ENCODE results near the gene XYLB. TPM values are rescaled to one million over a fixed set of nuclear protein-coding genes. Genes with fewer than 3 reads are reported as not detected.
A peak's percentile ranks its signal among the peaks of the same experiment; 100 is the strongest.

The XYLB gene
- total and polyA plus RNA-seq, 2 of the 13 experiments (the other 11 are each of a cell fraction or from before 2014, with no cell fraction given) = 25.9 to 30.0 TPM

DNA sequence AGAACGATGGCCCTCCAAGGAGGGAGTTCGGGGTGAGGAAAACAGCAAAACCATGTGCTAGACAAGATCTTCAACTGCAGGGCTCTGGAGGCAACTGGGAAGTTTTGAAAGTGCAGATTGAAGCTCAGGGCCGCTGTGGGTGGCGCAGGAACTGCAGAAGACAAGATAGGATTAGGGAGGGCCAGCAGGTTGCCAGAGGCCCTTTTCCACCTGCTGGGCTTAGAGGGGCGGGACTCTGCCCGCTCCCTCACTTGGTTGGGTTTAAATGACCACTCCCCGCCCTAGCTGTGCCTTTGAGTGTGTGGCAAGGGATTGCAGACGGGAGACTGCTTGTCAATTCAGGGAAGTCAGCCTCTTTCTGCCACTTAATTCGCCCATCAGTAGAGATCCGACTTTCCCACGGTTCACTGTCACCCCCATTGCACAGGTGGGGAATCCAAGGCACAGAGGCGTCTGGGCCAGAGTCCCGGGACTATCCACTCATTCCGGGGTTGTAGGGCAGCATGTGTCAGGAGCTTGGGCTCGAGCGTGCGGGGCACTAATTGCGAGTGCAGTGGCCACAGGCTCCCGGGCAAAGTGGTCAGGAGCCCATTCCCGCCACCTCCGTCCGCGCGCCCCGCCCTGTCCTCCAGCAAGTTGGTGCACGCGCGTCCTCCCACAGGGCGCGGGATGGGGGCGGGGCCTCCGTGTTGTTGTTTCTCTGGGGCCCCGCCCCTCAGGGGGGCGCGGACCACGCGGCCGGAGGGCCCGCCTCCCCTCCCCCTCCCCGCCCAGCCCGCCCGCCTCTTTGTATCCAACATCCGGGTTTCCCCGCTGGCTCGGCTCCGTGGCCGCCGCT is 106.7 kb downstream of the XYLB start, which contains the start of gene ACVR2B (continued):
- TF ChIP-seq KLF16 (CRISPR knock-in tag; IDR thresholded peaks at IDR 0.05) = peak in 1 of 2 experiments; percentile 26; a peak in 1 of 4 replicates
- peak; percentile 51; the same call in 1 of the 2 replicates for TF ChIP-seq RXRA (CRISPR knock-in tag; IDR thresholded peaks at IDR 0.05)
- peak; percentile 77; the same call in 1 of the 2 replicates for TF ChIP-seq SP4 (CRISPR knock-in tag; IDR thresholded peaks at IDR 0.05)
- TF ChIP-seq, protein P1, sequence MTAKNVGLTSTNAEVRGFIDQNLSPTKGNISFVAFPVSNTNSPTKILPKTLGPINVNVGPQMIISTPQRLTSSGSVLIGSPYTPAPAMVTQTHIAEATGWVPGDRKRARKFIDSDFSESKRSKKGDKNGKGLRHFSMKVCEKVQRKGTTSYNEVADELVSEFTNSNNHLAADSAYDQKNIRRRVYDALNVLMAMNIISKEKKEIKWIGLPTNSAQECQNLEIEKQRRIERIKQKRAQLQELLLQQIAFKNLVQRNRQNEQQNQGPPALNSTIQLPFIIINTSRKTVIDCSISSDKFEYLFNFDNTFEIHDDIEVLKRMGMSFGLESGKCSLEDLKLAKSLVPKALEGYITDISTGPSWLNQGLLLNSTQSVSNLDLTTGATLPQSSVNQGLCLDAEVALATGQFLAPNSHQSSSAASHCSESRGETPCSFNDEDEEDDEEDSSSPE (CRISPR knock-in tag; IDR thresholded peaks at IDR 0.05) = peak; percentile 48
- 0 out of 2 replicates have a peak, but pooled peaks have one; percentile 48 for TF ChIP-seq MEIS2 (CRISPR knock-in tag; IDR thresholded peaks at IDR 0.05)
- TF ChIP-seq, protein P2, sequence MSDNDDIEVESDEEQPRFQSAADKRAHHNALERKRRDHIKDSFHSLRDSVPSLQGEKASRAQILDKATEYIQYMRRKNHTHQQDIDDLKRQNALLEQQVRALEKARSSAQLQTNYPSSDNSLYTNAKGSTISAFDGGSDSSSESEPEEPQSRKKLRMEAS (IDR thresholded peaks at IDR 0.05) = peak; percentile 71
- TF ChIP-seq, protein P3, sequence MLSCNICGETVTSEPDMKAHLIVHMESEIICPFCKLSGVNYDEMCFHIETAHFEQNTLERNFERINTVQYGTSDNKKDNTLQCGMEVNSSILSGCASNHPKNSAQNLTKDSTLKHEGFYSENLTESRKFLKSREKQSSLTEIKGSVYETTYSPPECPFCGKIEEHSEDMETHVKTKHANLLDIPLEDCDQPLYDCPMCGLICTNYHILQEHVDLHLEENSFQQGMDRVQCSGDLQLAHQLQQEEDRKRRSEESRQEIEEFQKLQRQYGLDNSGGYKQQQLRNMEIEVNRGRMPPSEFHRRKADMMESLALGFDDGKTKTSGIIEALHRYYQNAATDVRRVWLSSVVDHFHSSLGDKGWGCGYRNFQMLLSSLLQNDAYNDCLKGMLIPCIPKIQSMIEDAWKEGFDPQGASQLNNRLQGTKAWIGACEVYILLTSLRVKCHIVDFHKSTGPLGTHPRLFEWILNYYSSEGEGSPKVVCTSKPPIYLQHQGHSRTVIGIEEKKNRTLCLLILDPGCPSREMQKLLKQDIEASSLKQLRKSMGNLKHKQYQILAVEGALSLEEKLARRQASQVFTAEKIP (CRISPR knock-in tag; IDR thresholded peaks at IDR 0.05; ENCODE audit: borderline replicate concordance) = no peak
- TF ChIP-seq MTF2 (CRISPR knock-in tag; IDR thresholded peaks at IDR 0.05; ENCODE audit: borderline replicate concordance) = 0 out of 2 replicates have a peak, but pooled peaks have one; percentile 29
- TF ChIP-seq RFXAP (CRISPR knock-in tag; IDR thresholded peaks at IDR 0.05; ENCODE audit: borderline replicate concordance) = no peak
- peak; percentile 83 for TF ChIP-seq SAP130 (CRISPR knock-in tag; IDR thresholded peaks at IDR 0.05; ENCODE audit: low read depth)
- TF ChIP-seq ZNF772 (CRISPR knock-in tag; IDR thresholded peaks at IDR 0.05) = no peak
- no peak for TF ChIP-seq YY1 (IDR thresholded peaks at IDR 0.05; ENCODE audit: insufficient read depth, insufficient replicate concordance, low read depth, low read length)
- TF ChIP-seq ZNF775 (CRISPR knock-in tag; IDR thresholded peaks at IDR 0.05; ENCODE audit: borderline replicate concordance) = no peak
- TF ChIP-seq SPEN (CRISPR knock-in tag; IDR thresholded peaks at IDR 0.05; ENCODE audit: low read depth) = no peak
- TF ChIP-seq ZNF232 (CRISPR knock-in tag; IDR thresholded peaks at IDR 0.05; ENCODE audit: borderline replicate concordance) = peak; percentile 42; the same call in 1 of the 2 replicates
- TF ChIP-seq, protein P4, sequence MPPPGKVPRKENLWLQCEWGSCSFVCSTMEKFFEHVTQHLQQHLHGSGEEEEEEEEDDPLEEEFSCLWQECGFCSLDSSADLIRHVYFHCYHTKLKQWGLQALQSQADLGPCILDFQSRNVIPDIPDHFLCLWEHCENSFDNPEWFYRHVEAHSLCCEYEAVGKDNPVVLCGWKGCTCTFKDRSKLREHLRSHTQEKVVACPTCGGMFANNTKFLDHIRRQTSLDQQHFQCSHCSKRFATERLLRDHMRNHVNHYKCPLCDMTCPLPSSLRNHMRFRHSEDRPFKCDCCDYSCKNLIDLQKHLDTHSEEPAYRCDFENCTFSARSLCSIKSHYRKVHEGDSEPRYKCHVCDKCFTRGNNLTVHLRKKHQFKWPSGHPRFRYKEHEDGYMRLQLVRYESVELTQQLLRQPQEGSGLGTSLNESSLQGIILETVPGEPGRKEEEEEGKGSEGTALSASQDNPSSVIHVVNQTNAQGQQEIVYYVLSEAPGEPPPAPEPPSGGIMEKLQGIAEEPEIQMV (CRISPR knock-in tag; IDR thresholded peaks at IDR 0.05; ENCODE audit: low read depth) = 0 out of 2 replicates have a peak, but pooled peaks have one; percentile 29
- 0 out of 2 replicates have a peak, but pooled peaks have one; percentile 11 for TF ChIP-seq KMT2A (CRISPR knock-in tag; IDR thresholded peaks at IDR 0.05)
- peak; percentile 24 for TF ChIP-seq HNRNPK (IDR thresholded peaks at IDR 0.05; ENCODE audit: low read depth, low read length, poor library complexity, severe bottlenecking)
- no peak for TF ChIP-seq NR2F1 (CRISPR knock-in tag; IDR thresholded peaks at IDR 0.05)
- TF ChIP-seq ATAD3A (CRISPR knock-in tag; IDR thresholded peaks at IDR 0.05) = no peak
- peak; percentile 49; the same call in 1 of the 2 replicates for TF ChIP-seq SP5 (CRISPR knock-in tag; IDR thresholded peaks at IDR 0.05; ENCODE audit: borderline replicate concordance, low read depth)
- TF ChIP-seq NR2C2 (CRISPR knock-in tag; IDR thresholded peaks at IDR 0.05; ENCODE audit: borderline replicate concordance) = no peak
- TF ChIP-seq HDAC1 (CRISPR knock-in tag; IDR thresholded peaks at IDR 0.05) = peak; percentile 35; the same call in 1 of the 2 replicates
- TF ChIP-seq ZNF839 (CRISPR knock-in tag; IDR thresholded peaks at IDR 0.05; ENCODE audit: borderline replicate concordance) = no peak
- TF ChIP-seq ZNF605 (CRISPR knock-in tag; IDR thresholded peaks at IDR 0.05) = peak; percentile 63; the same call in 1 of the 2 replicates

Measured in HepG2 (cell line).